HepG2 (cell line): ENCODE data around the gene RAB11FIP5. TPM values are rescaled to one million over a fixed set of nuclear protein-coding genes. Genes with fewer than 3 reads are reported as not detected.

Source experiments
- AGO2 ChIP-seq: fragments of 200-400 bp; formaldehyde crosslinking; optimal IDR thresholded peaks from 2 replicates; pipeline ENCODE3; 2017; ENCODE audit warnings: mild to moderate bottlenecking, low read depth, low read length, moderate library complexity
- HNRNPH1 ChIP-seq: fragments of 200-400 bp; formaldehyde crosslinking; optimal IDR thresholded peaks from 2 replicates; pipeline ENCODE3; 2017; ENCODE audit warnings: mild to moderate bottlenecking, low read depth, low read length
- IKZF4 ChIP-seq: sonication (generic); formaldehyde crosslinking; IDR thresholded peaks from 2 replicates; pipeline ENCODE4 v1.5.1; 2020; ENCODE audit warnings: borderline replicate concordance, mild to moderate bottlenecking, low read depth, missing genetic modification reagents; ENCODE audit errors: not compliant biosample characterization
- KLF6 ChIP-seq: IDR thresholded peaks from 2 replicates; pipeline ENCODE4 v1.8.0; 2016; ENCODE audit warnings: missing biosample characterization, missing genetic modification reagents
- LCORL ChIP-seq, 2 experiments: fragments of 450-650 bp in 1 of 2; sonication (generic) in 1 of 2; formaldehyde crosslinking in 1 of 2; IDR thresholded peaks; 2 replicates each; pipeline versions ENCODE4 v1.5.0 to v1.6.1; 2017 to 2020; ENCODE audit warnings: antibody characterized with exemption in 1 of 2, missing genetic modification reagents in 1 of 2
- MIXL1 ChIP-seq: IDR thresholded peaks from 2 replicates; pipeline ENCODE4 v1.6.1; 2016
- POLR2AphosphoS5 ChIP-seq: IDR thresholded peaks from 2 replicates; pipeline ENCODE4 v1.6.1; 2012; ENCODE audit warnings: low read depth, low read length
- POLR2G ChIP-seq: fragments of 200-400 bp; formaldehyde crosslinking; IDR thresholded peaks from 2 replicates; pipeline ENCODE4 v1.6.1; 2018; ENCODE audit warnings: mild to moderate bottlenecking, low read depth, low read length, moderate library complexity
- SATB2 ChIP-seq: sonication (generic); formaldehyde crosslinking; IDR thresholded peaks from 2 replicates; pipeline ENCODE4 v1.5.0; 2020; ENCODE audit warnings: missing genetic modification reagents
- ZNF121 ChIP-seq: sonication (generic); formaldehyde crosslinking; IDR thresholded peaks from 2 replicates; pipeline ENCODE4 v1.5.0; 2020; ENCODE audit warnings: mild to moderate bottlenecking, missing genetic modification reagents
- ZNF232 ChIP-seq: sonication (generic); formaldehyde crosslinking; IDR thresholded peaks from 2 replicates; pipeline ENCODE4 v1.4.0; 2020; ENCODE audit warnings: missing genetic modification reagents, borderline replicate concordance
- ZNF430 ChIP-seq: sonication (generic); formaldehyde crosslinking; IDR thresholded peaks from 2 replicates; pipeline ENCODE4 v1.9.0; 2021; ENCODE audit warnings: mild to moderate bottlenecking, missing genetic modification reagents
- ZNF891 ChIP-seq: sonication (generic); formaldehyde crosslinking; IDR thresholded peaks from 2 replicates; pipeline ENCODE4 v1.5.0; 2020; ENCODE audit warnings: mild to moderate bottlenecking, missing genetic modification reagents
- polyA plus RNA-seq, 8 experiments: library from polyadenylated mRNA; depleted of rRNA in 3 of 8; stranded (reverse) in 7 of 8; unstranded in 1 of 8; fragments of >200 nt; fragmentation: Illumina TruSeq in 4 of 8; extraction: Trizol in 4 of 8; gene quantifications; 2 replicates each; pipeline versions ENCODE4 v1.2.1 to v1.2.3, GENCODE V29; 2011 to 2016; ENCODE audit warnings: low read depth in 4 of 8, missing spikeins in 1 of 8, mixed read lengths in 1 of 8; ENCODE audit not compliant: insufficient read depth in 1 of 8
- total RNA-seq, 5 experiments: library from RNA; depleted of rRNA; stranded (reverse); fragments of >200 nt; fragmentation: Illumina TruSeq; extraction: Trizol; gene quantifications; 2 replicates each; pipeline ENCODE4 v1.2.3, GENCODE V29; 2016; ENCODE audit warnings: low read depth in 1 of 5
- TF ChIP-seq, protein P1 (sequence below), 2 experiments: fragments of 450-650 bp in 1 of 2; sonication (generic) in 1 of 2; formaldehyde crosslinking in 1 of 2; IDR thresholded peaks; 2 replicates each; pipeline versions ENCODE4 v1.6.1 to v1.8.0; 2016 to 2022; ENCODE audit warnings: antibody characterized with exemption in 1 of 2, mild to moderate bottlenecking in 1 of 2, missing genetic modification reagents in 1 of 2

The RAB11FIP5 gene
- total and polyA plus RNA-seq, 2 of the 13 experiments (the other 11 are each of a cell fraction or from before 2014, with no cell fraction given) = 9.4 to 22.9 TPM

DNA sequence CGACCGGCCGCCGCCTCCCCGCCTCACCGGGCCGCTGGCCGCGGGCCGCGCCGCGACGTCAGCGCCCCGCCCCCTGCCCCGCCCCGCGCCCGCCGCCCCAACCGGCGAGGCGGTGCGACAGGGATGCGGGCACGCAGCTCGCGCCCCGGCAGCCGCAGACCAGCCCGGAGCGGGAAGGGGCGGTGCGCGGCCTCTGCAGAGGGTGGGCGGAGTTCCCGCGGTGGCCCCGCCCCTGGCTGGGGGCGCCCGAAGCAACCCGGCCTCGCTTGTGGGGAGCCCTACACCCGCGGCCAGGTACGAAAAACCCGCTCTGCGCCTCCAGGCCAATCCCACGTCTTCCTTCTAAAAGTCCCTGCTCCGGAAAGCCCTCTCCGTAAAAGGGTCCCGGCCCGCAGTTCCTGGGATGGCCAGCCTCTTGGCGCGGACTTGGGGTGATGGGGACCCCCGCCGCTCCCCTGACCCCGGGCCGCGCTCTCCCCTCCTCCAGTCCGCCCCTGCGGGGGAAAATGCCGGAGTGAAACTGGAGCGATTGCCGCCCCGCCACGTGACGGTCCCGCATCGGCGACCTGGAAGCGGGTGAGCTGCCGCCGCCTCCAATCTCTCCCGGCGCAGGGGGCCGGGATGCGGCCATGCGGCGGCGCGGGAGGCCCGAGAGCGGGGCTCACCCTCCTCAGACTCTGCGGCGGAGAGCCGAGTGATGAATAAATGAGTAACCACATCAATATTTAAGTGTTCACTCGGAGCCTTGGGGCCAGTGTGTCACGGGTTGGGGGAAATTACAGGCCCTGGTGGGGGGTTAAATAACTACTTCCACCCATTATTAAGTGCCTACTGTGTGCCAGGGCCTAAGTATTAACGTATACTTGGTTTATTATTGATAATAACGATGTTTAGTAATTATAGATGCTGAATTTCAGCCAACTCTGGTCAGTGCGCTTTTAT, at the start of gene RAB11FIP5 (continued):
- TF ChIP-seq ZNF121 (CRISPR knock-in tag) (no peak), AGO2 (no peak), ZNF430 (CRISPR knock-in tag) (peak; percentile 63; the same call in 1 of the 2 replicates), MIXL1 (no peak), KLF6 (CRISPR knock-in tag) (0 out of 2 replicates have a peak, but pooled peaks have one; percentile 75), LCORL (IDR thresholded peaks at IDR 0.05) (no peak), LCORL (CRISPR knock-in tag; IDR thresholded peaks at IDR 0.05) (peak; percentile 61), ZNF232 (CRISPR knock-in tag) (peak; percentile 83; the same call in 1 of the 2 replicates), SATB2 (CRISPR knock-in tag) (0 out of 2 replicates have a peak, but pooled peaks have one; percentile 61), ZNF891 (CRISPR knock-in tag) (peak; percentile 86; the same call in 1 of the 2 replicates), POLR2AphosphoS5 (peak; percentile 8; the same call in 1 of the 2 replicates), IKZF4 (CRISPR knock-in tag) (no peak), POLR2G (peak; percentile 47; the same call in 1 of the 2 replicates), HNRNPH1 (no peak)
- TF ChIP-seq, protein P1, sequence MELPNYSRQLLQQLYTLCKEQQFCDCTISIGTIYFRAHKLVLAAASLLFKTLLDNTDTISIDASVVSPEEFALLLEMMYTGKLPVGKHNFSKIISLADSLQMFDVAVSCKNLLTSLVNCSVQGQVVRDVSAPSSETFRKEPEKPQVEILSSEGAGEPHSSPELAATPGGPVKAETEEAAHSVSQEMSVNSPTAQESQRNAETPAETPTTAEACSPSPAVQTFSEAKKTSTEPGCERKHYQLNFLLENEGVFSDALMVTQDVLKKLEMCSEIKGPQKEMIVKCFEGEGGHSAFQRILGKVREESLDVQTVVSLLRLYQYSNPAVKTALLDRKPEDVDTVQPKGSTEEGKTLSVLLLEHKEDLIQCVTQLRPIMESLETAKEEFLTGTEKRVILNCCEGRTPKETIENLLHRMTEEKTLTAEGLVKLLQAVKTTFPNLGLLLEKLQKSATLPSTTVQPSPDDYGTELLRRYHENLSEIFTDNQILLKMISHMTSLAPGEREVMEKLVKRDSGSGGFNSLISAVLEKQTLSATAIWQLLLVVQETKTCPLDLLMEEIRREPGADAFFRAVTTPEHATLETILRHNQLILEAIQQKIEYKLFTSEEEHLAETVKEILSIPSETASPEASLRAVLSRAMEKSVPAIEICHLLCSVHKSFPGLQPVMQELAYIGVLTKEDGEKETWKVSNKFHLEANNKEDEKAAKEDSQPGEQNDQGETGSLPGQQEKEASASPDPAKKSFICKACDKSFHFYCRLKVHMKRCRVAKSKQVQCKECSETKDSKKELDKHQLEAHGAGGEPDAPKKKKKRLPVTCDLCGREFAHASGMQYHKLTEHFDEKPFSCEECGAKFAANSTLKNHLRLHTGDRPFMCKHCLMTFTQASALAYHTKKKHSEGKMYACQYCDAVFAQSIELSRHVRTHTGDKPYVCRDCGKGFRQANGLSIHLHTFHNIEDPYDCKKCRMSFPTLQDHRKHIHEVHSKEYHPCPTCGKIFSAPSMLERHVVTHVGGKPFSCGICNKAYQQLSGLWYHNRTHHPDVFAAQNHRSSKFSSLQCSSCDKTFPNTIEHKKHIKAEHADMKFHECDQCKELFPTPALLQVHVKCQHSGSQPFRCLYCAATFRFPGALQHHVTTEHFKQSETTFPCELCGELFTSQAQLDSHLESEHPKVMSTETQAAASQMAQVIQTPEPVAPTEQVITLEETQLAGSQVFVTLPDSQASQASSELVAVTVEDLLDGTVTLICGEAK (IDR thresholded peaks at IDR 0.05) = no peak
- TF ChIP-seq, protein P1 (CRISPR knock-in tag; IDR thresholded peaks at IDR 0.05) = peak; percentile 70
